ENCODE results near the gene CDC7.
"Not testable (repeated sequence)": the region's sequence is repeated elsewhere in the genome, so short reads cannot be mapped to it uniquely, and the experiment has no call there.

The CDC7 gene

DNA sequence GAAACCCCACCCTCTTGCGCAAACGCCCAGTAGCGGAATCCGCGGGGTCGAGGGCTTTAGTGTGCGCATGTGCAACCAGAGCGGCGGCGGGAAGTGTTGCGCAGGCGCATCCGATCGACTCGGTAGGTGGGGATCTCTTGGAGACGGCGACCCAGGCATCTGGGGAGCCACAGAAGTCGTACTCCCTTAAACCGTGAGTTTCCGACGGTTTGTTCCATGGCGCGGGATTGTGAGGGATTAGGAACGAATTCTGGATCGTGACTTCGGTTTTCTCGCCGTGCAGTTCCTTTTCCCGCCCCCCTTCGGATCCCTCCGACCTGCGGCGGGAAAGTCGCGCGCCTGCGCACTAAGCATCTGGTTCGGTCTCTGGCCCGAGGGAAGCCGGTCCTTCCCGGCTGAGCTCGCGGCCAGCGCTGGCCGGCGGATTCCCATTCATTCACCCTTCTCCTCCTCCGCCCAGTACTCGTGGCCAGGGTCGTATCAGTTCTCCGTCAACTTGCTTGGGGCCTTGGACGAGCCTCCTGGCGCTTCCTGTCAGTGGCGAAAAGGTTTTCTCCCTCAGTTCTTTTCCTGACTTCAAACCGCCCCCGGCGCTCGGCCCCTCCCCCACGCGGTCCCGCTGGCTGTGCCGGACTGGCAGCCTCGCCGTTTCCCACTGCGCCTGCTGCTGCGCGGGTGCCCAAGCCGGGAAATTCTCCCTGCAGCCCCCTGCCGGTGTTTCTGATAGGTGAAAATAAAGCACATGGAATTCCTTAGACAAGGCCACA is at the start of gene CDC7:
Gene CDC7 (plus strand): TSS at position 96 of the 767 bp plus-strand sequence. CDS start 866 bp downstream, outside the sequence.
- peak; percentile 93 for DNase-seq (ENCODE audit: low spot score)

DNA sequence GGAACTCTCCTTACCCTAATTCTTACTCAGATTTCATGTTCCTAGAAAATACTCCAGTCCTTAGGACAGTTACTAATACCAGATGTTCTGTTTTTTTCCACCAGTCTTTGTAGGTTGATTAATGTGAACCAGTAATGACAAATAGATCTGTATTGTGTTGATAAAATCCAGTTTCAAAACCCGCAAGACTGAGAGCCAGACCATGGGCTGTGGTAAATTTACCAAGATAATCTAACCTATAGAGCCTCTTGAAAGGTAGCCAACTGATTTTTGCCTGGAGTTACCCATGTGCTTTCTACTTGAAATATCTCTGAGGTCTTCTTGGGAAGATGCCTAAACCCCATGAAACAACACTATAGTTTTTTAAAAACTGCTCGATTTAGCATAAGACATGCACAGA is 46.5 kb upstream of the CDC7 start:
- DNase-seq (ENCODE audit: low spot score) = no peak

DNA sequence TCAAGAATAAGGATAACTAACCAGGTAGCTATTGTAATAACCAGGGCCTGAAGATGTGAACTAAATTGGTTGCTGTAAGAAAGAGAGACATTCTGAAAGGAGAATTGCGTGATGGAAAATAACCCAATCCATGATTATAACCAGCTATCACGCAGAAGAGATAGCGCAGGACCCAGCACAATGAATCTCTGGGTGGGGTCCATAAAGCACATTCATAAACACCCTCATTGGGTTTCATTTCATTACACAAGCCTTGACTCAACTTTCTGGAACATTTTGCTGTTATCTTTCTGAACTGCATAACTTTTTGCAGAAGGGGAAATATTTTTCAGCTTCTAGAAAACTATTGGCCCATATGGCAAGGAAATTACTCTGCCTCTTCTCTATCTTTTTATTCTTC is 45.3 kb upstream of the CDC7 start:
- DNase-seq (ENCODE audit: low spot score) = no peak

DNA sequence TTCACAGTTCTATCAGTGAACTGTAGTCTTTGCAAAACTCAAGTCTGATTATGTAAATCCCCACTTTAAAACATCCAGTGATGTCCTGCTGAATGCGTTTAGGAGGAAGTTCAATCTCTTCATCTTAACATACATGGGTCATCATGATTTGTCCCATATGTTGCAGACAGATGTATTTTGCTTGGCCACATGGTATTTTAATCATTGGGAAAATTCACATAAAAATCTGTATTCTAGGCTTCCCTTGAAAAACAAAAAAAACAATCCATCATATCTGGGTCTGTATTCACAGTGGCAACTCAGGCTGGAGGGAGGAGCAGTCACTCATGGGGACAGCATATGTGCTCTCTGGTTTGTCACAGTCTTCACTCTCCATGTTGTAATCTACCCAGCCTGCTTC is 44.8 kb upstream of the CDC7 start:
- no peak for DNase-seq (ENCODE audit: low spot score)

DNA sequence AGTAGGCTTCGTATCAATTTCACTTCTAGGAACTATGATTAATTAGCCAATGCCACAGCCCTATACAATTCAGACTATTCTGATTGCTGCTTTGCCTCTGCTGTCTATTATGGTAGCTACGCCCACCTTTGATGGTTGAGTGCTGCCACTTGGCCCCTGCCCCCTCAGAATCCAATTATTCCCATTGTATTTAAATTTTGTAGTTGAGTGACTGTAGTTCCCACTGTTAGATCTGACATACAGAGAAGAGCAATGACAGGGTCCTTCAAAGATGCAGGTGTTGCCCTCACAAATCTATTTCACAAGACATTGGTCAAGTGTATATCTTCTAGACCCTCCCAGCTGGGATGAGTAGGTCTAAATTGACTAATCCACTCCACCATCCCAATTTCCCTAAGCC is 35.3 kb upstream of the CDC7 start:
- DNase-seq (ENCODE audit: low spot score) = not testable (repeated sequence)

DNA sequence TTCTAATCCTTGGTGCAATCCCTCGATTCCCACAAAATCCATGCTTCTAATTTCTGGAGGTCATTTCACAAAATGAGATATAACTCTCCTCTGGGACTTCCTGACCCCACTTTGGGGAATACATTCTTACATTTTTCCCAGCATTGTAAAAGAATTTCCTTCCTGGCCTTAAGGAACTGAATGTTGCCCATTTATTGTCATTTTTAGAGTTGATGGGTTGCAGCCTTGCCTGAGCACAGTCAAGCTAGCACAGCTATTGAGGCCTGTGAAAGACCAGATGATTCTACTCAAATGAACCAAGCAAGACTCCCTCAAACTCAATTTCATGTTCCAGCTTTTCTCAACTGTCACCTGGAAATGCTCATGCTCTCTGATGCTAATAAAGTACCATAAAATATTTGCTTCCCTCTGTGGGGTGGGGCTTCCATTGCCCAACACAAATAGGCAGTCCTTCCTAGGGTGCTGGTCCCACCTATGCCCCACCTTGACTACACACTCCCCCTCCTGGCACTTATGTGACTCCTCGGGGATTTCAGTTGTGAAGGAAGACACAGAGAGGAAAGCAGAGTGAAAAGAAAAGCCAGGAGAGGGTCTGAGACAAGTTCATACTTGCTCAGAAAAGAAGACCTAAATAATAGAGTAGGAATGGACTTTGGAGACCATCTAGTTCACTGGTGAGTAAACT is 24.0 kb upstream of the CDC7 start:
- DNase-seq (ENCODE audit: low spot score) = no peak

DNA sequence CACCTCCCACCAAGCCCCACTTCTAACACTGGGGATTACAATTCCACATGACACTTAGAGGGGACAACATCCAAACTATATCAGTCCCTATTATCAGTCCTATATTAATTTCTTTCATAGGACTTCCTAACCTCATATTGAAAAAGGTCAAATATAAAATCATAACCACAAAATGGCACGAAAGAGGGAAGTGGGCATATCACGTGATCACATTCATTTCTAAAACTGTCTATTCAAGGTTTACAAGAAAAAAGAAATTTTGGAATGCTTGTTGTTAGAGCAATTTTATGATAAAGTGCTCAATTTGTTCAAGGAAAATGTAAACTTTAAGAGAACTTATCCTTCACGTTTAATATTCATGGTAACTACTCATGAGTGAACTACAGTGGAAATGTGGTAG is 13.2 kb upstream of the CDC7 start:
- DNase-seq (ENCODE audit: low spot score) = no peak

DNA sequence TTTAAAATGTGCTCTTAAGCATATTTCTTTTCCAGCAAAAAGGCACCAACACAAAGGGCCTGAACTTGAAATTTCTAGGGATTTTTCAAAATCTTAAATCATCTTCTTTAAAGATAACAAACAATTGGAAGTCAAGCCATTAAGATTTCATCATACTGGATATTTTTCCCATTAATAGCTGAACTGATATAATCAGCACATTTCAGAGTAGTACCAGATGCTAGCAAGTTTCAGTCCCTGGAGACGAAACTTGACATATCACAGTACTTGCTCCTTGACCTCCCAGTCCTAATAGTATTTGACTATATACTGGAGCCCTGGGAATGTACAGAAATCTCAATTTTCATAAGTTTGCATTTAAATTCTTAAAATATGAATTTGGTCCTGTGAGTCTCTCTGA is 10.2 kb upstream of the CDC7 start:
- DNase-seq (ENCODE audit: low spot score) = no peak

DNA sequence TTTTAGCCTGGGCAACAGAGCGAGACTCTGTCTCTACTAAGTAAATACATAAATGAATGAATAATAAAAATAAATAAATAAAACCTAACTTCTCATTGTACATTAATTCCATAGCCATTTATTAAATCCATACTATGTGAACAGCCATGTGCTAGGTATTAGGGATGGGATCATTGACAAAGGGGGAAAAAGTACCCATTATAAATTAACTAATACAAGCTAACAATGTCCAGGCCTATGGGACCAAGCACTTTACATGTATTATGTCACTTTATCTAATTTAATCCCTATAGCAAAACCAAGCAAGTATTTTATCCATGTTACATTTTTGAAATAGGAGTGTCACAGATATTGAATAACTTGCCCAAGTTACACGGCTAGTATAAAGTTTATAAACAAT is 2.6 kb upstream of the CDC7 start:
- DNase-seq (ENCODE audit: low spot score) = no peak

DNA sequence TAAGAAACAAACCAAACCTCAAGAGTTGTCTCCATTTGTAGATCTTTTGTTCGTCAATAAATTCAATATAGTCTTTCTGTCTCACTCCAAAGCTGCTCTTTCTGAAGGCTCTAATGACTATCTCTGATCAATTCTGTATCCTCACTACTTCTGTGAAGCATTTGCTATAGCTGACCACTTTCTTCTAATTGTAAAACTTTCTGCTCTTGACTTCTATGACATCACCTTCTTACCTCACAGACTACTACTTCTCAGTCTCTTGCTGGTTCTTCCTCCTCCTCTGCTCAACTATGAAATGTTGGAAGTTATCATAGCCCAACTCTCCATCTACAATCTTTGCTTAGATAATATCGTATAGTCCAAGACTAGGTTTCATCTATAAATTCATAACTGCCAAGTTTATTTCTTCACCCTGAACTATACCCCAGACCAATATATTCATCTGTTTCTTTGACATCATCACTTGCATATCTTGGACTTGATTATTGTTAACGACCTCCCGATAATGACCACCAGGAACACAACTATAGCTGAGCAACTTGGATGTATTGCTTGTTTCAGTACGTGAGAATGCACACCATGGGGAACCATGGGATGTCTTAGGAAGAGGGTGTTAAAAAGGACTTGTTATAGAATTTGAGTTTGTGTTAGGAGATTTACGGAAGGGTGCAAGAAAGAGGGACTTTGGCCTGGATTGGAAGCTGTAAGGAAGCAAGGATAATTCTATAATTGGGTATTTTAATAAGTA is 2.0 kb upstream of the CDC7 start:
- no peak for DNase-seq (ENCODE audit: low spot score)

DNA sequence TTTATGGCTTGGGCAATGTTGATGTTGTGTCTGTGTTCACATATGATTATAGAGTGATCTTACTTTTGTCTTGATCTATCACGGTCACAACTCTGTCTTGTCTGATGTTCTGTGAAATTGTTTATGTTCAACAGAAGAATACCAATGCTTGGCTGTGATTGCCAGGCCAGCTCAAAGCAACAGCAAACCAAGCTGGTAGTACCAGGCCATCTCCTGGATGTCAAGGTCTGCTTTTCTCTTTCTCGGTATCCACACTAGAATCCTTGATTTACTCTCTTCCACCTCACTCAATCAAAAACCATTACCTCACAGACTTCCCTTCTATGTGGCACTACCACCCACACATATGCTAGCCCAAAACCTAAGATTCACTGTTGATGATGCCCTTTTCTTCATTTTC is 1.3 kb upstream of the CDC7 start:
- DNase-seq (ENCODE audit: low spot score) = no peak

DNA sequence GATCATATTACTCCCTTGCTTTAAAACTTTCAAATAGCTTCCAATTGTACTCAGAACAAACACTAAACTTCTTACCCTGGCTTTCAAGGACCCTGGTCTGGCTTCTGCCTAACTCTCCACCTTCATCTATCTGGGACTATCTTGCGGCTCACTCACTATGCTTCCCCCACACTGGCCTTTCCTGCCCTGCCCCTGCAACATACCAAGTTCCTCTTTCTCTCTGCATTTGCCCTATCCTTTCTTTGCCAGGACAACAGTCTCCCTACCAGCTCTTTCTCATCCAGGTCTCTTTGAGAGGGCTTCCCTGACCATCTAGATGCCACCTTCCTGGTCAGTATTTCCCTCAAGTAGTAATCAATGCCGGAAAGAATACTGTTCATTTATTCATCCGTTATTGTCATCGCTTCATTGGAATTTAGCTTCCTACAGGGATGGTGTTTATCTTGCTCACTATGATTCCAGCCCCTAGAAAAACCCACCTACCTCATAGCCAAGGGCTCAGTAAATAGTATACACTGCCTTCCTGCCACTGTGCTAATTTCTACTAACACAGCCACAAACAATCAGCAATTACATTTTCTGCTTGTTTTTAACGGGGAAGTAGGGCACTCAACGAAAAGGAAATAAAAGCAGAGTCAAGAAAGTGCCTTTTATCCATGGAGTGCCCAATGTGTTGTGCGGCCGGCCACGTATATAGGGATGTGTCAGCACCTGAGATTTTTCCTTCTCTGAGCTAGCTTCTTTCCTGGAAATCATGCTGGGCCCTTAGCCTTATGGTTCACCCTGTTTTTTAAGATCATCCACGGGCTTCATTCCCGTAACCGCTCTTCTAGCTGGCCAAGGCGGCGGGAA is 521 bp upstream of the CDC7 start:
- no peak for DNase-seq (ENCODE audit: low spot score)

DNA sequence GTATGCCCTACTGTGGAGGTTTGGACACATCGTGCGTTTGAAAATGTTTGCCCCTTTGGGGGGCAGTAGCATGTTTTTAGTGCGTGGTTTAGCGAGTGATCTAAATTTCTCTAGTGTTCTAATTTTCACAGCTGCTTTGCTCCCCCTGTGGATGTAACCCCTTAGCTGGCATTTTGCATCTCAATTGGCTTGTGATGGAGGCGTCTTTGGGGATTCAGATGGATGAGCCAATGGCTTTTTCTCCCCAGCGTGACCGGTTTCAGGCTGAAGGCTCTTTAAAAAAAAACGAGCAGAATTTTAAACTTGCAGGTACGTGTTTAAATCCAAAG is 836 bp downstream of the CDC7 start:
- DNase-seq (ENCODE audit: low spot score) = no peak

DNA sequence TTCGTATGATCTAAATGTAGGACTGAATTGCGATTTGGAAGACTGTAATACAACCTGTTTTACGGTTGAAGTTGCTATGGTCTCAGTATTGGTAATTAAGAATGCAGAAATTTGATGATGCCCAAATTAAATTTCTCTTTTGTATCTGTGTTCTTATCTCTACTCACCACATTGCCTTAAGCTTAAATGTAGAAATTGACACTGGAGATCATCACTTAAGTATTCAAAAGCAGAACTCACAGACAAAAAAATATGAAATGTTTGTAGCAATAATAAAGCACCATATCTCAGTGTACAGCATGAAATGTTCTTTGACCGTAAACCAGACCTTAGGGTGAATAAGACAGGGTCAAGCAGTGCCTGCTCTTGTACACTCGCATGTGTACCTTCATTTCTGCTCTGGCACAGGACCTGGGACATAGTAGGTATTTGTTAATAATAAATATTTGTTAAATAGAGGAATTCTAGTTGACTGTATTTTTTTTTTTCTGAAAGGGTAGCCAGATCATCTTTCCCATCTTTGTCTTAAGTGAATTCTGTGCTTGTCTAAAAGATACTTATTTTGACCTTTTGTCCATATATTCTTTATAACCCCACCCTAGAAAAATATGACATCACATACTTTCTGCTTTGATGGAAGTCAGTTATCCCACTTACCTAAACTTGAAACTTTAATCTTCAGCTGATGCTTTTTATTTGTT is 1.5 kb downstream of the CDC7 start:
- peak; percentile 28 for DNase-seq (ENCODE audit: low spot score)

DNA sequence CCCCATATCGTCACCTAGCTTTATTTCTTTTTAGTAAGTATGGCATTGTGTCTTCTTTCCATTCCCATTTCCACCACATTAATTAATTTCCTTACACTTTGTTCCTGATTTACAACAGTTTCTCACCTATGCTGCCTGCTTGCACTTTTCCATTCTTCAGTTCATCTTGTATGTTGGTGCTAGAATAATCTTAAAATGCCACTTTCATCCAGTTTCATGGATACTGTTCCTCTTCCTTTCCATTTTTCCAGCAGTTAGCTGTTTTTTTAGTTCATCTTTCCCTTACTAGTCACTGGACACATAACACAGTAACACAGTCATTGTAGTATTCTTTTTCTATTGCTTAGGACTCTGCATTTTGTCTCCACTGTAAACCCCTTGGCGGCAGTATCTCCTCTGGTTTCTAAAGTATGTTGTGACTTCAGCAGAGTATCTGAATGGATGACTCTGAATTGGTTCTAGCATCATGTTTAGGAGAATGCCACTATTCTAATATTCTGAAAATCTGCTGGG is 2.1 kb downstream of the CDC7 start:
- DNase-seq (ENCODE audit: low spot score) = peak; percentile 55

DNA sequence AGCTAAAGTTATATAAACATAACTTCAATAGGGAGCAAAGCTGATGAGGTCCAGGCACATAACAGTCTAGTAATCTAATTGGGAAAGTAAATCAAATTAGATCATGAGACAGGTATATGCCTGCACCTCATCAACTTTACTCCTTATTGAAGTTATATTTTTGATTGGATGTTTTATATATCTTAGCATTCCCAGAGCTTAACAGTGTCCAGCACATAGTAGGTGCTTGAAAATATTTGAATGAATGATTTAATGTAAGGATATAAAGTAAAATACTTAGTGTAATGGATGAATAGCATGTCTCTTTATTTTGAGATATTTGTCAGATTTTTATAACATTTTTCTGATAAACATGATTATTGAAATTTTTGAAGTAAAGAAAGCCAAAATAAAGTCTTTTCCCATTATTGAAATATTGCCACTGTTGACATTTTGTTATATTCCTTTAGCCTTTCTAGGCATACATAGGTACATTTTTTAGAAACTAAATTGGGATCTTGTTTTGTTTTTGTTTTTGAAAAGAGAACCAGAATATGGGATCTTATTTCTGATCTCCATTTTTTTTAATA is 2.8 kb downstream of the CDC7 start:
- no peak for DNase-seq (ENCODE audit: low spot score)

DNA sequence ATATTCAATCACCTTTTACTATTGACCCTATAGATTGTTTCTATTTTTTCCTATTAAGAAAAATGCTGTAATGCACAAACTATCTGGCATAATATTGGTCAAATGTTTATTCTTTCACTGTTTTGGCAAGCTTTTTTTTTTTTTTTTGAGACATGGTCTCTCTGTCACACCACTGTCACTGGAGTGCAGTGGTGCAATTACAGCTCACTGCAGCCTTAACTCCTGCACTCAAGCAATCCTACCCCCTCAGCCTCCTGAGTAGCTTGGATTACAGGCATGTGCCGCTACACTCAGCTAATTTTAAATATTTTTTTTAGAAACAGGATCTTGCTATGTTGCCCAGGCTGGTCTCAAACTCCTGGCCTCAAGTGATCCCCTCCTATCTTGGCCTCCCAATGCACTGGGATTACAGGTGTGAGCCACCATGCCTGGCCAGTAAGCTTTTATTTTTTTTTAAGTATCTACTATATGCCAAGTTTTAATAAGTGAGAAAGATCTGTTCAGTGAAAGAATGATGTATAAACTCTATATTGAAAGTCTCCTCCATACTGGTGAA is 3.4 kb downstream of the CDC7 start:
- no peak for DNase-seq (ENCODE audit: low spot score)

DNA sequence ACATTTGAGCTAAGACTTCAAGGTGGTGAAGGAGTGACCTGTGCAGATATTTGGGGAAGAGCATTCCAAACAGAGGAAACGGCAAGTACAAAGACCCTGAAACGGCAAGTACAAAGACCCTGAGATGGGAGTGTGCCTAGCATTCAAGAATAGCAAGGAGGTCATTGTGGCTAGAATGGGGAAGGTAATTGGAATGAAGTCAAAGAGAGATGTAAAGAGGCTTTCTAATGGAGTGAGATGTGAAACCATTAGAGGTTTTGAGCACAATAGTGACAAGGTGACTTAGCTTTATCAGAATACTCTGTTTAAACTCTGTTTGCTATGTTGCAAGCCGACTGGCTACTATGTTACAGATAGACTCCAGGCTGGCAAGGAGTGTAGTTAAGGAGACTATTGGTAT is 4.4 kb downstream of the CDC7 start:
- no peak for DNase-seq (ENCODE audit: low spot score)

DNA sequence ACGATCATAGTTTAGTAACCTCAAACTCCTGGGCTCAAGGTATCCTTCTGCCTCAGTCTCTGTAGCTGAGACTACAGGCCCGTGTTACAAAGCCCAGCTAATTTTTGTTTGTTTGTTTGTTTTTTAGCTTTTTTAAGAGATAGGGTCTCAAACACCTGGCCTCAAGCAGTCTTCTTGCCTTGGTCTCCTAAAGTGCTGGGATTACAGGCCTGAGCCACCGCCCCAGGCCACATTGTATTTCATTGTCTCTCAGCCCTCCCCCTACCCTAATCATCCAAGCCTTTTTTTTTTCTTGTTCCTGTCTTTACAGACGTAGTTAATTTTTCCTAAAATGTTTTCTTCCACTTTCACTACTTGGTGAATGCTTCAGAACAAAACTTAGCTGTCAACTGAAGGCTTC is 5.4 kb downstream of the CDC7 start:
- no peak for DNase-seq (ENCODE audit: low spot score)

DNA sequence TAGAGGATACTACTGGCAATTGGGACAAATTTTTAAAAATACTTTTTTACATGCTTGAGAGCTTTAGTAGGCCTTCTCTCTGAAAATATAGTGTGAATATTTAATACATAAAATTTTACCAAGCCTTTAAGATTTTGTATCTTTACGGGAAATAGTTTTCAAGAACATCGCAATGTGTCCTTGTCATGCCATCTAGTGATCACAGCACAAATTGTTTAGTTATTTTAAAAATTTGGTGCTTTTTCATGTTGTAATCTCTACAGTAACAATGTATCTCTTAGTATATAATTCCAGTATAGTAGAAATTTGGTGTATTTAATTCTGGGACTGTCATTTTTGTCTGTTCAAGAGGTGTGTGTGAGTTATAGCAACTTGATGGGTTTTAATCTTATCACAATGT is 6.7 kb downstream of the CDC7 start:
- DNase-seq (ENCODE audit: low spot score) = no peak

DNA sequence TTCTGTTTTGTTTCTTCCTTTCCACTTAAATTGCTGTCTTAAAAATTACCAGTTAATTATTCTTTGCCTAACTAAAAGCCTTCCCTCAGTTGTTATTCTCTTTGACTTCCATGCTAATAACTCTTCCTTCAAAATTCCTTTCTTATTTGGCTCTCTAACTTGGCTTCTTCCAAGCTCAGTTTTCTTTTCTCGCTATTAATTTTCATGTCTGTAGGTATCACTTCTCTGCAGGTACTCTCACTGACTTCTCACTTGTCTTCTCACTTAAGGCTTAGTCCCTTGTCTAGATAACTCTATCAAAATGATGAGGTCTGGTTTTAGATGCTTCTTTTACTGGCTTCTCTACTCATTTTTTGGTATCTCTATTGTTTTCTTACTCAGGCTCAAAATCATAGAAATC is 10.1 kb downstream of the CDC7 start:
- no peak for DNase-seq (ENCODE audit: low spot score)

Measured in NAMALWA (cell line).